IPS-18a (cell line): Measurements from ENCODE around the gene KIFC1.

Source experiments
- H3K27ac ChIP-seq: one replicate; pipeline ENCODE4 v1.5.1; 2013; ENCODE audit warnings: low read length
- H3K27me3 ChIP-seq: one replicate; pipeline ENCODE4 v1.6.1; 2013; ENCODE audit warnings: mild to moderate bottlenecking, low read length; ENCODE audit not compliant: control insufficient read depth, insufficient read depth
- H3K36me3 ChIP-seq: one replicate; pipeline ENCODE4 v1.6.1; 2013; ENCODE audit warnings: low read depth, low read length; ENCODE audit not compliant: control insufficient read depth
- H3K4me1 ChIP-seq: one replicate; pipeline ENCODE4 v1.6.1; 2013; ENCODE audit warnings: low read depth, low read length; ENCODE audit not compliant: control insufficient read depth
- H3K4me3 ChIP-seq: one replicate; pipeline ENCODE4 v1.5.1; 2013; ENCODE audit warnings: low read length
- H3K9ac ChIP-seq: one replicate; pipeline ENCODE4 v1.6.1; 2013; ENCODE audit warnings: mild to moderate bottlenecking, low read length, moderate library complexity
- H3K9me3 ChIP-seq: one replicate; pipeline ENCODE4 v1.6.1; 2013; ENCODE audit warnings: low read depth, low read length; ENCODE audit not compliant: control insufficient read depth

KIFC1 gene

DNA sequence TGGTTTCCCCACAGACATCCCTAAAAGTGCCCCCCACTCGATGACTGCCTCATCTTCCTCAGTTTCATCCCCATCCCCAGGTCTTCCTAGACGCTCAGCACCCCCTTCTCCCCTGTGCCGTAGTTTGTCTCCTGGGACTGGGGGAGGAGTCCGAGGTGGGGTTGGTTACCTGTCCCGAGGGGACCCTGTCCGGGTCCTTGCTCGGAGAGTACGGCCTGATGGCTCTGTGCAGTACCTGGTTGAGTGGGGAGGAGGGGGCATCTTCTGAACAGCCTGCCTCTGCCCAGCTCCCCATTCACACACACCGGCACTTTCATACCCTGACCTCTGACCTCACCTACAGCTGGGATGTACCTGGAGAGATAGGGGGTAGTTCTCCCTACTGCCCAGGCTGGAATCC, 24.2 kb downstream of the KIFC1 start:
- no peaks in the 10 kb centered on the region for H3K9me3 ChIP-seq
- peaks cover 23% of the 10 kb centered on the region for H3K4me1 ChIP-seq
- no peak overlapping the region for H3K9ac ChIP-seq
- peak overlapping the region; percentile 92 for H3K4me3 ChIP-seq
- peaks cover 32% of the 10 kb centered on the region for H3K36me3 ChIP-seq
- H3K27me3 ChIP-seq = no peaks in the 10 kb centered on the region
- no peak overlapping the region for H3K27ac ChIP-seq

DNA sequence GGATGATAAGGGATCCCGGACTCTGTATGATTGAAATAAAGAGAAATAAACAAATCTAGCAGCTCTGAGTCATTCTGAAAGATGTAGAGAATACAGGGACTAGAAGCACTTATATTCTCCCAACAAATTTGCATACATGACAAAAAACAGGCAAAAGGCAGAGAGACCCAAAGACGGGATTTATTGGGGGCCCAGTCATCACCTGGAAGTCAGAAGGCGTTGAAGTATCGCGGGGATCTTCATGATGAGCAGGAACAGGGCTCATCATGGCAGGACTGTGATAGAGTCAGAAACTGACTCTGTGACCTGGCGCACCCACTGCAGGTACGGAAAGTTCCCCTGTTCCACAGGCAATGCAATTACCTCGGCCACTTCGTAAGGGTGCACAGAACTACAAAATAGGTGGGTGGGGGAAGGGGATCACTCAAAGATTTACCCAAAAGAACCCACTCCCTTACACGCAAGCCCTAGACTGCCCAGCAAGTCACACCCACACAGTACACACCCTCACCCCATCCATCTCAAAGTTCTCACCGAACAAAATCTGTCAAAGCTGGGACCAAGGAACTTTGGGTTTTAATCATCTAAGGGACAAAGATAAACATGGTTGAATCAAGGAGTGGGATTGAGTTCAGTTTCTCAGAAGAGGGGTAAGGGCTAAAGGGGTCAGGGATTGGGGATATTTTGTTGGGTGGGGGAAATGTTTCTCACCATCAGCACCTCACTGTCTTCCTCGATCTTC, 24.9 kb downstream of the KIFC1 start:
- Histone ChIP-seq H3K9me3 (no peaks in the 10 kb centered on the region), H3K36me3 (peaks cover 32% of the 10 kb centered on the region), H3K9ac (peak overlapping the region; percentile 90), H3K27ac (no peak overlapping the region), H3K27me3 (no peaks in the 10 kb centered on the region), H3K4me1 (peaks cover 30% of the 10 kb centered on the region), H3K4me3 (peak overlapping the region; percentile 92)

DNA sequence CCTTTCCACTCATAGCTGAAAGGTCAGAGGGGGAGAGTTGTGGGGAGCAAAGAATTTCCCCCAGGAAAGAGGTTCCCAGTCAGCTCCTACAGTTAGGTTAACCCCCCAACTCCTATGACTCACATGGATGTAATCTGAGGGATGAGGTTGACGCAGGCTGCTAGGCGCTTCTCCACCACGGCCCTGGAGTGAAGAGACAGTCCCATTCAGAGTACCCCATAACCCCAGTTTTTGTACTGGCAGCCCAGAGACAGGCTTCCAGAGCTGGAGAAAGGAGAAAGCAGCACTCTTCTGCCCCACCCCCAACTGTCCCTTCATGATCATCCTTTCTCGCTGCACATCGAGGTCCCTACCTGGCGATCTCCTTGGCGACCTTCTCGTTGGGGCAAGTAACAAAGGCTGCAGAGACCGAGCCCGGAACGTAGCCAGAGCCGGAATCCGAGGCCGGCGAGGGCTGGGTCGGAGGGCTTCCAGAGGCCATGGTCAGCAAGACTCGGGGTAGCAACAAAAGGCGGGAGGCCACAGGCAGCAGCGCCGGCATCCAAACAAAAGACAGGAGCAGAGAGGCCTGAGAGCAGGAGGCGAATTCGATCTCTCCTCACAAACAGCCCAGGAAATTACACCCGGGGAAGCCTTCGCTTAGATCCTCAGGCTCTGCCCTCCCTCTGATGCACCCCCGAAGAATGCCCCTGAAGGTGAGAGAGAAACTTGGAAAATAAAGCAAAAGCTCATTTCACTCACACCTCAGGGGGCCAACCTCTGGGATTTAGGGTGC, 25.7 kb downstream of the KIFC1 start:
- H3K36me3 ChIP-seq = peaks cover 31% of the 10 kb centered on the region
- H3K4me1 ChIP-seq = peaks cover 30% of the 10 kb centered on the region

DNA sequence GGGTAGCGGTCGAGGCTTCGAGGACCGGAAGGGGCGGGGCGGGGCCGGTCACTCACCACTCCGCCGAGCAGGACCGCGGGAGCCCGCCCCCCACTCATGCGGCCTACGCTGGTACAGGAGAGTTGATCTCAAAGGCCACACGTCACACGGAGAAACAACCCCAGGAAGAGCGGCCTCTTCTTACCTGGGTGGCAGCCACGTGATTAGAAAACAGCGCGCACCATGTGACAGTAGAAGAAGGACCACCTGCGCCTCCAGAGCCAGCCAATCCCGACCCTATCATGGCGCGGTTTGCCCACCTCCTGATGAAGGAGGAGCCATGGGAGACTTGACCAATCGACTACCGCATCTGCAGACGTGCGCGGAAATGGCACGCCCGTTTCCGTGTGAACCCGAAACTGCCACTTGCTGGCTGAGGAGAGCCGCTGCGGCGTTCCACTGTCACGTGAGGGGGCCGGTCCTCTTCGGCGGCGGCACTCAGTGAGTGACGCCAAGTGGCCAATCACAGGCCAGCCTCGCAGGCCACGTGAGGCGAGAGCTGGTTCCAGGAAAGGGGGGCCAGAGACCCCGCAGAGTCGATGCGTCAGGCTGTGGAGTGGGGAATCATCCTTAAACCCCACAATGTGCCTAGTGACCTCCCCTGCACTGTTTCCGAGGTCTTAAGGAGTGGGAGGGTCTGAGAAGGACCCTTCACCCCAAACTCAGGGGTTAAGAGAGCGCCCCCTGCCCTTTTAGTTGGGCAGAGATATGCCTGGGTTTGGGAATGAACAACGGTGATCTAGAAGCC, 26.5 kb downstream of the KIFC1 start, which contains the start of gene CUTA:
CUTA (minus strand) TSS at position 205 of the 787 bp plus-strand sequence; CDS start at position 98, 107 bp downstream.
- H3K27ac ChIP-seq = peak within 1 kb of the TSS; percentile 78
- no peaks in the 10 kb centered on the region for H3K27me3 ChIP-seq
- peak within 1 kb of the TSS; percentile 90 for H3K9ac ChIP-seq
- H3K4me3 ChIP-seq = peak within 1 kb of the TSS; percentile 92
- H3K9me3 ChIP-seq = no peaks in the 10 kb centered on the region
- peaks cover 28% of the 10 kb centered on the region for H3K36me3 ChIP-seq
- peaks cover 30% of the 10 kb centered on the region for H3K4me1 ChIP-seq

More for the DNA sequence above, 25.7 kb downstream of the KIFC1 start:
- no peaks in the 10 kb centered on the region for H3K27me3 ChIP-seq
- H3K4me3 ChIP-seq = peak overlapping the region; percentile 92
- H3K9ac ChIP-seq = peak overlapping the region; percentile 90
- no peaks in the 10 kb centered on the region for H3K9me3 ChIP-seq
- H3K27ac ChIP-seq = peak overlapping the region; percentile 69

DNA sequence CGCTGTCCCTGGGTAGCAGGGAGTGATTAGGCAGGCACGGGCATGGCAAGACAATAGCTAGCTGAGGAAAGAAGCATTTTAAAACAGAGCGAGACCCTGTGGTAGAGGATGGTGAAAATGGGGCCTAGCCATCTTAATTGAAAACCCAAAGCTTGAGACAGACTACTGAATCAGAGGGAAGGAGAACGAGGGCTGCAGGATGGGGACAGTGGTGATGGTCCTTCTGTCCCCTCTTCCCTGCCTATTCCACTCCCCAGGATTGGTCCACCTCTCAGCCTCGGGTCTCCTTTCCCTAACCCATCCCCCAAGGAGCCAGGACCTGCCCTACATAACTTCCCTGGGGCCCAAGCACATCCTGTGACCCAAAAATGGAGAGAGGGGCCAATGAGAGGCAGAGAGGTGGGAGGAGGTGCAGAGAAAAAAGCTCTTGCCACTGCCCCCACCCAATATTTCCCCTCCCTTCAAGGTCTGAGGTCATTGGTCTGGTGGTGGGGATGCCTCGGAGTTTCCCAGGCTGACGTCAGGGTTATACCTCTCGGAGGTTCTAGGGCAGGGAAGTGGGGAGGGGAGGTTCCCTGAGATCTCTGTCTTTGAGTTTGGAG, 27.2 kb downstream of the KIFC1 start:
- no peaks in the 10 kb centered on the region for H3K27me3 ChIP-seq
- peaks cover 30% of the 10 kb centered on the region for H3K4me1 ChIP-seq
- H3K4me3 ChIP-seq = peak overlapping the region; percentile 92
- no peaks in the 10 kb centered on the region for H3K9me3 ChIP-seq
- peak overlapping the region; percentile 58 for H3K9ac ChIP-seq
- peak overlapping the region; percentile 78 for H3K27ac ChIP-seq
- peaks cover 26% of the 10 kb centered on the region for H3K36me3 ChIP-seq

DNA sequence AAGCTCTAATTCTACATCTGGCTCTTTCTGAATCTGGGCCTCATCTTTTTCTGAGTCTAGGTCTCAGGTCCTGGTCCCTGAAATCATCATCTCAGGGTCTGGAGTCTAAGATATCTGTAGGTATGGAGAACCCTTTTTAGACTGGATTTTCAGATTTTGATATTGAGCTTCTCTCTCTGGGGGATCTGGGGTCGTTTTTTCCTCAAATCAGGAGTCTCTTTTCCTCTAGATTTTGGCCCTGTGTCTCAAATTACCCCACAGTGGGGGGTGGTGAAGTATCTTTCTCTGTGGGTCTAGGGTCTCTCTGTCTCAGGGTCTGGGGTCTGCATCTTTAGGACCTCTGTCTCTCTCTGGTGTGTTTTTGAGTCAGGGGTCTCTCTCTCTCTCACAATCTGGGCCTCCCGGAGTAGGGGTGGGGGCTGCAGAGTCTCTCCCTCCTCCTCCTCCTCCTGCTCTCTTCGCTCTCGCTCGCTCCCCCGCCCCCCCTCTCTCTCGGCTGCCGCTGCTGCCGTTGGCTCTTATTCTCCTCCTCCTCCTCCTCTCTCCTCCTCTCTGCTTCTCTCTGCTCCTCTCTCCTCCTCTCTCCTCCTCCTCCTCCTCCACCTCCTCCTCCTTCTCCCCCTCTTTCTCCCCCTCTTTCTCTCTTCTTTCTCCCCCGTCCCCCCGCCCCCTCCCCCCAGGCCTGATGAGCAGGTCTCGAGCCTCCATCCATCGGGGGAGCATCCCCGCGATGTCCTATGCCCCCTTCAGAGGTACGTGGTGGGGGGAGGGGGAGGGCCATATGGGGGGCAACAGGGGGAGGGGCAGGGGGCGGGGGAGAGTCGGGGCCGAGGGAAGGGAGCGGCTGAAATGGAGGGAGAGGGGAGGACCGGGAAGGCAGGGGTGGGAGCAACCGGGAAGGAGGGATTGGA, 28.2 kb downstream of the KIFC1 start, which contains the start of gene SYNGAP1:
SYNGAP1 (plus strand) TSS at position 486 of the 911 bp plus-strand sequence; CDS start at position 686, 200 bp downstream.
- peak within 1 kb of the TSS; percentile 61 for H3K9ac ChIP-seq
- peaks cover 36% of the 10 kb centered on the region for H3K4me1 ChIP-seq
- H3K4me3 ChIP-seq = peak within 1 kb of the TSS; percentile 92
- no peaks in the 10 kb centered on the region for H3K27me3 ChIP-seq
- peaks cover 27% of the 10 kb centered on the region for H3K36me3 ChIP-seq
- H3K9me3 ChIP-seq = no peaks in the 10 kb centered on the region
- H3K27ac ChIP-seq = peak within 1 kb of the TSS; percentile 60

DNA sequence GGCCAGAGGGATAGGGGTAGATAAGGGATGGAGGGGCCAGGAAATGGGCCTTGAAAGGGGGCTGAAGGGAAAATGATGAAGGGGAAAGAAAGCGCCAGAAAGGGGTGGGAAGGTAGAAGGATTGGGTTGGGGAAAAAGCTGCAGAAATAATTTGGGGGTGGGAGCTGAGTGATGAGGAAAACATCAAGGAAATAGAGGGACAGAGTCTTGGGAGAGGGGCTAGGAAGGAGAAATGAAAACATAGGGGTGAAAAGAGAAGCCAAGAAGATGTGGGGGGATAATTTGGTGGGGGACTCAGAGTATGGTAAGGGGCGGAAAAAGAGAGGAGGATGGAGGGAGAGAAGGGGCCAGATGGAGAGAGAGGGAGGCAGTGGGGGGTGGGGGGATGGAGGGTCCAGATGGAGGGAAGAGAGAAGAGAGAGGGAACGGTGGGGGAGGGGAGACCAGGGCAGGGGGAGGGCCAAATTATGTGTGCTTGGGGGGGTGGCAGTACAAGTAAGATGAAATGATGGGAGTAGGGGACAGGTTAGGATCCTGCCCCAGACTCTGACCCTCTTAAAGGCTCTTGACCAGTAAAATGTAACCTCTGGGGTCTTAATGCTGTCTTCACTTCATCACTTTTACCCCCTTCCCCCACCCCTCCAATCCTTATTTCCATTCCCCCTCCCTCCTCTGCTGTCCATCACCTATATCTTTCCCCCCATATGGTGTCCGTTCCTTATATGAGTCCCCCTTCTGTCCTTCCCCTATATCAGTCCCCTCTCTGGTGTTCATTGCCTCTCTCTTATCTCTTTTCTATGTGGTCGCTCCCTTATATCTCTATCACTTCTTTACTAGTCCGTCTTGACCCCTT, 29.1 kb downstream of the KIFC1 start:
- no peaks in the 10 kb centered on the region for H3K27me3 ChIP-seq
- H3K36me3 ChIP-seq = peaks cover 18% of the 10 kb centered on the region
- H3K9ac ChIP-seq = peak overlapping the region; percentile 61
- peak overlapping the region; percentile 78 for H3K4me3 ChIP-seq
- H3K4me1 ChIP-seq = peaks cover 38% of the 10 kb centered on the region
- H3K27ac ChIP-seq = peak overlapping the region; percentile 55
- no peaks in the 10 kb centered on the region for H3K9me3 ChIP-seq

DNA sequence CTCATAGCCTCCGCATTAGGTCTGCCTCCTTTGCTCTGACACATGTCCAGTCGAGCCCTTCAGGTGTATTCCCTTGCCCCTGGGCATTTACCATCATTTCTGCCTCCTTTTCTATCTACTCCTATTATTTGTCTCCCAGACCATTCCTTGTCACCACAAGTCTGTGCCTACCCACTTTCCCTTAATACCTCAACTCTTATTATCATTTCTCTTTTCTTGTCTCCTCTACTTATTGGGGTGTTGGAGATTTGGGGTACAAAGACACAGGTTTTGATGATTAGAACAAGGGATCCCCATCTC, 29.7 kb downstream of the KIFC1 start:
- peaks cover 38% of the 10 kb centered on the region for H3K4me1 ChIP-seq
- H3K4me3 ChIP-seq = peak overlapping the region; percentile 78
- H3K9me3 ChIP-seq = no peaks in the 10 kb centered on the region
- peaks cover 14% of the 10 kb centered on the region for H3K36me3 ChIP-seq
- no peaks in the 10 kb centered on the region for H3K27me3 ChIP-seq
- H3K27ac ChIP-seq = no peak overlapping the region
- H3K9ac ChIP-seq = no peak overlapping the region

DNA sequence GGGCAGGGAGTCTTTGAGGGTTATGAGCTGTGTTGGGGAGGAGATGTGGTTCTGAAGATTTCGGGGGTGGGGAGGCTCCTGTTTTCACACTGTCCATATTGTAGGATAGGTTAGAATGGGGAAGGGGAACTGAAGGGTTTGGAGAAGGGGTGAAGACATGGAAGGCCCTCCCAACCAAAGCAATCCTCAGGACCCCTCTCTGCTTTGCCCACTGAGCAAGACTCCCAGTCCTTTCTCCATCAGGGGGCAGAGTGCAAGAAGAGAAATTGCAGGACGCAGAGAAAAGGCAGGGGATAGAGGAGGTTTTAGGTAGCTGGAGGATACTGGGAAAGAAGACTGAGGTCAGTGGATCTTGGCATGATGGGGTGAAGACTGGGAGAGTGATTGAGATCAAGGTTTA, 32.2 kb downstream of the KIFC1 start:
- H3K27ac ChIP-seq = no peak overlapping the region
- H3K36me3 ChIP-seq = peaks cover 11% of the 10 kb centered on the region
- peaks cover 39% of the 10 kb centered on the region for H3K4me1 ChIP-seq

More for the DNA sequence above, 32.2 kb downstream of the KIFC1 start:
- Histone ChIP-seq H3K9me3 (no peaks in the 10 kb centered on the region), H3K27me3 (no peaks in the 10 kb centered on the region), H3K4me3 (no peak overlapping the region), H3K9ac (no peak overlapping the region)
